Tongue (tissue), 2 donors: ENCODE results near the gene TH. TPM values are rescaled to one million over a fixed set of nuclear protein-coding genes. Genes with fewer than 3 reads are reported as not detected.

Source experiments
- DNase-seq: peaks from one replicate; pipeline ENCODE4 v3.0.0-alpha.2; 2015
- total RNA-seq: library from RNA; depleted of rRNA; stranded (reverse); fragments of >200 nt; gene quantifications from one replicate; pipeline ENCODE4 v1.2.3, GENCODE V29; 2014

TH gene
- total RNA-seq, 1 donor from 2014 or later, result 0.62 TPM

DNA sequence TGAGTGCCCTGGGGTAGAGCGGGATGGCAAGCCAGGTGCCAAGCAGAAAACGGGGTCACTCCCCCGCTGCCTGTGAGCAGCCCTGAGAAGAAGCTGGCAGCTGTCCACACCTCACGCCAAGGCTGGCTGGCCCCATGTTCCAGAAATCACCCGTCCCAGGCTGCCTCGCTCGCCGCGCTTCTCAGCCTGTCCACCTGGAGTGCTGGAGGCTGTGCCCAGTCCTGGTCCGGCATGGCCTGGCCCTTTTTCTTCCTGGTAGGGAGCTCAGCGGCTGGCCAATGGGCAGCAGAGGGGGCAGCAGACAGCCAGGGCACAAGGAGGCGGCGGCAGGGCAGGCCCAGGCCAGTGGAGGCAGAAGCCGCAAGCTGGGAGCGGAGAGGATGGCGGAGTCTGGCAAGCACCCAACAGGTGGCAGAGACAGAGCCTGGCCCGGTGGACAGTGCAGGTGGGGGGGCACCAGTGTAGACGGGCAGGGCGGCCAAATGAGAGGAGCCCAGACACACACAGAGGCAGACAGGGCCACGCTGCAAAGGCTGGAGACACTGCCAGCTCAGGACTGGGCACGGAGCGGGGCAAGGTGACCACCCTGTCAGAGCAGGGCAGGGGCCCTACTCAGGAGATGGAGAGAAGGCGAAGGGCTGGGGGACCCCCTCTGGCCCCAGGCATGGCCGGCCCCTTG, 37.2 kb upstream of the TH start:
- DNase-seq, result peak; percentile 37

DNA sequence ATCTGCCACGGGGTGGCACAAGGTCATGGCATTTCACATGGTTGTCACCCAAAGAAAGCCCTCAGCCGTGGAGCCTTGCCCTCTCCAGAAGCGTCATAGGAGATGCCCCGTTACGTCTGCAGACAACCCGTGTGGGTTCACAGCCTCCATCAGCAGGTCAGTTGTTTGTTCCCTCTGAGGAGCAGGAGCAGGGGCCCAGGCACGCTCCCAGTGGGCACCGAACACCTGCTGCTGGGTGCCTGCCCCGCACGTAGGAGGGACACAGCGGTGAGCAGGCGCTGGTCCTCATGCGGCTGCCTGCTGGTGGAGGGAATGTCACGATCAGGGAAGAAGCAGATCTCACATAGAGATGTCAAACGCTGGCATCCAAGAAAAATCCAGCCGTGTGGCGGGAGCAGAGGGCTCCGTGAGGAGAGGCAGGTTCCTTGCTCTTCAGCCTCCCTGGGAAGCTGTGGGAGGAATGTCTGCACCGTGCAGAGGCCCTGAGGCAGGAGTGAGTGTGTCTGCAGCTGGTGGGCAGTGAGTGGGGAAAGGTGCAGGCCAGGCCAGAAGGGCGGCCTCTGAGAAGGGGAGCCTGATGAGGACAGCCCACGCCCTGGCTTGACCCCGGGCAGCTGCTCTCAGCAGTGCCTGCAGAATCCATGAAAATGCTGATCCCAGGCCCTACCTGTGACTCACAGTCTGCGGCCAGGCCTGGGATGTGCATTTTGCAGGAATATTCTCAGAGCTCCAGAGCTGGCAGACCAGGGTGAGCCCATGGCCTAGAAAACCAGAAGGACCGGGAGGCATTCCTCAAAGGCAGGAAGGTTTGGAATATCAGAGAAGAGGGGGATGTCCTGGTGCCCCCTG, 36.4 kb upstream of the TH start:
- DNase-seq, result no peak

DNA sequence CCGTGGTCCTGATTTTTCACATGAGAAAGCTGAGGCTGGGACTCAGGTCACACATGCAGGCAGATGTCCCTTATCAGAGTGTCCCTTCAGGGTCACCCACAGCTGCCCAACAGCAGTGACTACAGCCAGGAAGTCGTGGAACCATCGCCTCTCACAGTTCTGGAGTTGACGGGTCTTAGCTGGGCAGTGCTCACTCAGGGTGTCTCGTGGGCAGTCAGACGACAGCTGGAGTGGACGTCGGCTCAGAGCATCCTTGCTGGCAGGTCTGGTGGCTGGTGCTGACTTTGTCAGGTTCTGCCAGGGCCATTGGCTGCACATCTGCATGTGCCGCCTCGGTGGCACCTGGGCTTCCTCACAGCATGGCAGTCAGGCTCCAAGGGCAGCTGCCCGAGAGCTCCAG, 35.6 kb upstream of the TH start:
- no peak for DNase-seq

DNA sequence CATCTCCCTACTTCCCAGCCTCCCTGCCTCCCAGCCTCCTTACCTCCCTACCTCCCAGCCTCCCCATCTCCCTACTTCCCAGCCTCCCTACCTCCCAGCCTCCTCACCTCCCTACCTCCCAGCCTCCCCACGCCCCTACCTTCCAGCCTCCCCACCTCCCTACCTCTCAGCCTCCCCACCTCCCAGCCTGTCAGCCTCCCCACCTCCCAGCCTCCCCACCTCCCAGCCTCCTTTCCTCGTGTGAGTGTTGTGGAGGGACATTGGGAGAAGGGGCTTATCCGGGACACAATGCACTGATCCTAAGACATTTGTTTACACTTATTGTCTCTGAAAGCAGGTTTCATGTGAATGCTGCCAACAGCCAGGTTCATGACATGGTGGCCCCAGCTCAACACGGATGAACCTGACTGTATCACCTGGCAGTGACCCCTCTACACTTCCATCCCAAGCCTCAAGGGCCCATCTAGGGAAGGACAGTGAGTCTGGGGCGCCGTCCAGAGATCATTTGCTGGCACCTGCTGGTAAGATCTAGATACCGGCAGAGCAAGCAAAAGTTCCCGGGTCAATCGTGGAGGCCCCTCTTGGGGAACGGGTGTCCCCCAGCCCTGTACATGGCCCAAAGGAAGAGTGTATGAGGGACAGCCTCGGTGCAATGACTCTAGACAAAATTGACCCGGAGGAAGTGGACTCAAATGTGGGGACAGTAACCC, 34.5 kb upstream of the TH start:
- DNase-seq, result no peak

DNA sequence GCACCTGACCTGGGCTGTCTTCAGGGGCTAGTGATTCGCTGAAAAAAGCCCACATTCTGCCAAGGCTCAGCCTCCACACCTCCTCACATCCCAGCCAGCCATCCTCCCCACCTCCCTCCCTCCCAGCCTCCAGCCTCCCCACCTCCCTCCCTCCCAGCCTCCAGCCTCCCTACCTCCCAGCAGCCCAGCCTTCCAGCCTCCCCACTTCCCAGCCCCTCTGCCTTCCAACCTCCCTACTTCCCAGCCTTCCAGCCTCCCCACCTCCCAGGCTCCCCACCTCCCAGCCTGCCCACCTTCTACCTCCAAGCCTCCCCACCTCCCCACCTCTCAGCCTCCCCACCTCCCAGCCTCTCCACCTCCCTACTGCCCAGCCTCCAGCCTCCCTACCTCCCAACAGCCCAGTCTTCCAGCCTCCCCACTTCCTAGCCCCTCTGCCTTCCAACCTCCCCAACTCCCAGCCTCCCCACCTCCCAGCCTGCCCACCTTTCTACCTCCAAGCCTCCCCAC, 33.7 kb upstream of the TH start:
- no peak for DNase-seq

DNA sequence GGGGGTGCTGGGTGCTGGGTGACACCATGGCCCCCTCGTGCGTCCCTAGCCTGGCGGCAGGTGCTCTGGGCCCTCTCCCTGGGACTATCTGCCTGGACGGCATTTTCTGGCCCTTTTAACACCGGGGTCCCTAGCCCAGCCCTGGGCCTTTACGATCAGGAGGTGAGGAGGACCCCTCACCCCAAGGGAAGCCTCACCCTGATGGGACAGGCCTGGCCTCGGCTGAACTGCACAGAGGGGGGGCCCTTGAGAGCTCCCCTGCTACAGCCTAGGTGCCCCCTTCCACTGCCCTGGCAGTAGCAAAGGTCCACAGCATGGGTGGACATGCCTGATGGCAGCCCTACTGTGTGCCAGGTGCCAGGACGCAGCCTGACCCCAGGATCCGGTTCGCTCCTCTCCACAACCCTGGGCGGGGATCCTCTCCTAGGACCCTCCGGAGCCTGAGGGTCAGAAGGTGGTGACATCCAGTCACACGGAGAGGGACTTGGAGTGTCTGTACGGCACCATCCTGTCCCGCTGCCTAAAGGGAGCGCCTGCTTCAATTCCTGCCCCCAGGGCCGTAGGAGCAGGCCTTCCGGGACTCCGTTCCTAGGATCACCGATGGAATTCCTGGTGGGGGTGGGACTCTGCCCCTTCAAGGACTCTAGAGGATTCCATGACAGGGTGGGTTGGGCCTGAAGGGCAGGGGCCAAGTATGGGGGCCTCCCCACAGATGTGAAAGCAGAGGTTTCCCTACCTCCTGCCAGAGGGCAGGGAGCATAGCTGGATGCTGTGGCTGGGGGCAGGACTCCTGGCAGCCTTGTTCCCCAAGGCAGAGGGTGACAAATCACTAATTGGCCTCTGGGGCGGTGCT, 33.0 kb upstream of the TH start:
- DNase-seq, result no peak

DNA sequence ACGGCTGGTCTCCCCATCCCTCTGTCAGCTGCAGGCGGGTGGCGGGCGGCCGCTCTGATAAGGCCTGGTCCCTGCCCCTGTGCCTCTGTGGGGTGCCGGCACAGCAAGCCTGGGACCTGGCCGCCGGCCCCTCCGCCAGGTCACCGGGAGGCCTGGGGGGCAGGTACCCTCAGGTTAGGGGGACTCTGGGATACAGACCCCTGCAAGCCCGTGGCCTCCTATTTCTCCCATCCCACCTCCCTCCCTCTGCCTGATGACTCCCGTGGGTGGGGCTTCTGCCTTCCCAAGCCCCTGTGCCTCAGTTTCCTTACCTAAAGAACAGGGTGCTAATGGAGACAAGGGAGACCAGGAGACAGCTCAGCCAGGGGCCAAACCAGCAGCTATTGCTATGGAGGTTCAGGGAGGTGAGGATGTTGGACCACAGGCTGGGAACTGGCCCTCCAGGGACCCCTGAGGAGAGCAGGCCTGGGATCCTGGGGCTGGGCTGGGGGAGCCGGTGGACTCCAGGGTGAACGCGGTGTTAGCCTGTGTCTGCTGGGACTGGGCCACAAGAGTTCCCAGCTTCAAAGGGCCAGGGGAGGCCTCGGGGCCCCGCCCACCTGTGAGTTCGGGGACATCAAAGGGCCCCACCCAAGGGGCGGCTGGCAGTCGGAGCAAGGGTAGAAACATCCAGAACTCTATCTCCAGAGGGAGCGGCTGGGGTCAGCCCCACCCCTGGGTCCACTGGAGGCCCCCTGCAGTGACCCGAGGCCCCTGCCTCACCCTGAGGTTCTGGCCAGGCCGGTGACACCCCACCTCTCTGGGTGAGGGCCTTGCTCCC, 32.0 kb upstream of the TH start:
- DNase-seq, result no peak

DNA sequence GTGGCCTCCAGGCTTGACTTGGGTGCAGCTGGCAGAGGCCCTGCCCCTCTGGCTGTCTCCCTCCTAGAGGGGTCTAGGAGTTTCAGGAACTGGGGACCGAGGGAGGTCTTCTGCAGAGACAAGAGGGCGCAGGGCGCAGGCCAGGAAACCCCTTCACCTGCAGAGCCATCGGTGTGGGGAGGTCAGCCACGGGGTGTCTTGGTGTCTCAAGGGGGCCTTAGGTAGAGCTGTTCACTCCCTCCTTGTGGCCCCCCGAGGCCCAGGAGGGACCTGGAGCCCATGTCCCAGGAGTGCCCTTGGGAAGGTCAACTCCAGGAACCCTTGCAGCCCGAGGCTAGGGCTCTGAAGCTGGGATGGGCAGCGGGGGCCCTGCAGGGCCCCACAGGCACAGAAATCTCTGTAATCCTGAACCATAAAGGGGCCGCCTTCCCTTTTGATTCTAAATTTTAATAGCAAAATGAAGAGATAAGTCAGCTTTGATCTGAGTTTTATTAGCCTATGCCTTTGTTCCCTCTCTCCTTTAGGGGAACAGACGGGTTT, 31.4 kb upstream of the TH start:
- no peak for DNase-seq

DNA sequence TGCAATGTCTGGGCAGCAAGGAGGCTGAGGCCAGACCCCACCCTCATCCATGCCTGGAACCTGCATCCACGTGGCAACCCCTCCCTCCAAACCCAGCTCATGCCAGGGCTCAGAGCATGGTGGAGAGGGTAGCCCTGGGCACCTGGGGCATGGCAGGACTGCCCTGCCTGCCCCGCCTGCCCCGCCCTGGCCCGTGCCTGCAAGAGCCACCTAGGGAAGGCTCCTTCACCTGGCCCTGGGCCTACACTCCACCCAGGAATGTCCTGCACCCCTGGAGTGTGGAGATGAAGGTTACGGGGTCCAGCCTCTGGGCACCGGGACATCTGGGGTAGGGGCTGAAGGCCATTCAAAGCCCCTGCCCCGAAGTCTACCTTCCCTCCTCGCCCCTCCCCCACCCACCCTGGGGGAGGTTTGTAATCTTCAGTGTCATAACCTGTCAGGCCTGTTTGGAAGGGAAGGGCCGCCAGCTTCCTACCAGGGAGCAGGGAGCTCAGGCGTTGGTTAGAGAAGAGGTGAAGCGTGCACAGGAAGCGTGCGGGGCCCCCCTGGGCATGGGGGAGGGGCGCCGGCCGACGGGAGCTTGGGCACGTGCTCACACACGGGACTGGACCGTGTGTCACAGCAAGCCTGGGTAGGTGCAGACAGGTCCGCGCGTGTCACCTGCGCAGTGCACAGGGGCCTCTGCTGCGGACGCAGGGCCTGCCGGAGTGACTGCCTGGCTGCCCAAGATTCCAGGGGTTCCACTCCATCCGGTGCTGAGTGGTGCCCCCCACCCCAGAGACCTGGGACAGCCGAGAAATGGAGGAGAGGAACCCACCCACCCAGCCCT, 30.7 kb upstream of the TH start:
- DNase-seq, result peak; percentile 67

DNA sequence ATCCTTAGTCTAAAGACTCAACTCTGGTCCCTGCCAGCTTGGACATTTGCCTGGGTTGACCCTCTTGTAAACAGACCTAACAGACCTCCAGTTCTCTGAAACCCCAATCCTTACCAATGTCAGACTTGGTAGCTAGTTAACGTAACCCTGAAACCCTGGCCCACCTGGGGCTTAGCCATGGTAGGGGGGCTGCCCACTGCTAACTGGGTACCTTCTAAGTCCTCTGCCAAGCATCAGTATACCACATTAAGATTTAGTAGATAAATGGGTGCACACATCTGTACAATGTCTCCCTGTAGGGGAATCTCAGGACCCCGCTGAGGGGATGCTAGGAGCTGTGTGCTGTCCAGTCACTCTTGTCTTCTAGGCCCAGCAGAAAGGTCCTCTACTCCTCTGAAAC, 29.9 kb upstream of the TH start:
- DNase-seq, result no peak

DNA sequence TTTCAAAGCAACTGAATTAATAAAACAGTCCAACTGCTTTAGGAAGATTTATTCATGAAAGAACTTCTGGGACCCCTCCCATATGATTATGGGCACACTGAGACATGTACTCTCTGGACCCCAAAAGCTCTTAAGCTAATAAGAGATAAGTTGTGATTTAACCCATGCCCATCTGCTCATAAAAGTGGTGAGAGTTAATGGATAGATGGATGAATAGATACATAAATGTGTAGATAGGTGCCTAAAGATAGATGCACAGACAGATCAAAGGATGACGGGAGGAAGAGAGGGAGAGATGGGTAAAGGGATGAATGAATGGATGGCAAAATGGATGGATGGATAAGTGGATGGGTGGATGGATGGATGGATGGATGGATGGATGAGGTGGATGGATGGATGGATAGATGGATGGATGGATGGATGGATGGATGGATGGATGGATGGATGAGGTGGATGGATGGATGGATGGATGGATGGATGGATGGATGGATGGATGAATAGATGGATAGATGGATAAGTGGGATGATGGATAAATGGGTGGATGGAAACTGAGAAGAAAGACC, 29.4 kb upstream of the TH start:
- DNase-seq, result no peak

DNA sequence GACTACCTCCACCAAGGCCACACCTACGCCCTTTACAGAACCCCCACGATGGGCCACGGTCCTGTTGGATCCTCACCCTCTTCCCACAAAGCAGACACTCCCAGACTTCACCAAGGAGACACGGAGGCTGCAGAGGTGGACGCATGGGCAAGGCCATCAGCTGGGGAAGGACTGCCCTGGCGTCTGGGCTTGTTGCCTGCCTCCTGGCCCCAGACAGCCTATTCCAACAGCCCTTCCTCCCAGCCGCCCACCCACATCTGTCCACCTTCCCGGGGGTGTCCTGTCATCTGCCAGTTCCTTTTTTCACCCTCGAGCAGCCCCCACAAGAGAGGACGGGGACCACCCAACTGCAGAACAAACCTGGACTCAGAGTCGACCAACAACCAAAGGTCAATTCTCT, 28.9 kb upstream of the TH start:
- no peak for DNase-seq

DNA sequence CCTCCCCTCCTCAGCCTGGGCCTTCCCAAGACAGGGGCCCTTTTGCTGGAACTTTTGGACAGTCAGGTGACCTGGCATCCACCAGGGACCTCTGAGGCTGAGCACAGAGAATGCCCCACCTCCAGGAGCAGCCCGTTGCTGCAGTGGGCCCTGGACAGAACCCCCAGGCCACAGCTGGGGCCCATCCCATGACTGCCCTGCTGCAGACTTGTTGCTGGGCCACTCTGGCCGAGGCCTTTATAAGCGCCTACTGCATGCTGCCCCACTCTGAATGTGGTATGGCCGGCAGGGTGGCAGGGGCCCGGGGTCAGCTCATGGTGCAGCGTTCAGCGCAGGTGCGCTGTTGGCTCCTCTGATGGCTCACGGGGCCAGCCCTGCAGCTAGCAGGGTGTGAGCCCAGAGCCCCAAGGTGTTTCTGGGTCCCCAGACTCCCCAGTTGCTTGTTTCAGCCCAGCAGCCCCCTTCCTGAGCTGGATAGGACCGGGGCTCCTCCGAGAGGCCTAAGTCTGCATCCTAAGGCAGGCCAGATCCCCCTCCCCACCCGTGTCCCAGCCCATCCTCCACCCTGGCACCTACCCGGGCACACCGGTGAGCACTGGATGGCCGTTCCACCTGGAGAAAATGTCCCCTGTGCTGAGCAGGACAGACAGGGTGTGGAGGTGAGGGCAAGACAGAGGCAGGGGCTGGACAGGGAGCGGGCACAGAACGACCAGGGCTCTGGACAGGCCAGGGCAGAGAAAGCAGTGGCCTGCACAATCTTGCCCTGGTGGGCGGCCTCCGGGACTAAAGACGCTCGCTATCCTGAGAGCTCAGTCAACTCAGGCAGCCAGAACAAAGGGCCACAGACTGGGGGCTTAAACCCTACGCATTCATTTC, 28.1 kb upstream of the TH start:
- no peak for DNase-seq

DNA sequence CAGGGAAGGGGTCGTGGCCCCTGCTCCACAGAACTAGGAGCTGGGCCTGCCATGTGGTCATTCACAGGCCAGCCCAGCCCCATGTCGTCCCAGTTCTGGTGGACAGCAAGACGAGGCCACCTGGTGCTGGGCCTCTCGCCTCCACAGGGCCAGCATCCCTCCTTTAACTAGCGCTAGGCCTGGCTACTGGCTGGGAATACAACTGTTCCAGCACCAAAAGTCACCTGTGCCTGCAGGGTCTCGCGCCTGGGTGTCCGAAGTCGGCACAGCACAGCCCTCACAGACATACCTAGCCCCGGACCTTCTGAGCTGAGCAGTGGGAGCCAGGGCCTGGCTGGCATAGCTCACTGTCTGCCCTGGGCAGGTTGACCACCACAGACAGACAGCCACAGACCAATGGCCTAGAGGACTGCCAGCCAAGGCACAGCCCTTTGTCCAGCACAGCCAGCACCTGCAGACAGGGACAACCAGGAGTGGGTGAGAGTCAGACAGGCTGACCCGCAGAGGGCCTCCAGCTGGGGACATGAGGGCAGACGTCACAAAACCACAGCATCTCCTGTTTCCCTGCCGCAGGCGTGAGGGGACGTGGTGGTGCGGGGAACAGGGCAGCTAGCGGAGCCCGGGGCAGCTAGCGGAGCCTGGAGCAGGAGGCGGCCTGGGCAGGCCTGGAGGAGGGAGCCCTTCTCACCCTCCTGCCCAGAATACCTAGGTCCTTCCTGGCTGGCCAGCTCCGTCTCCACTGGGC, 27.2 kb upstream of the TH start:
- DNase-seq, result no peak

DNA sequence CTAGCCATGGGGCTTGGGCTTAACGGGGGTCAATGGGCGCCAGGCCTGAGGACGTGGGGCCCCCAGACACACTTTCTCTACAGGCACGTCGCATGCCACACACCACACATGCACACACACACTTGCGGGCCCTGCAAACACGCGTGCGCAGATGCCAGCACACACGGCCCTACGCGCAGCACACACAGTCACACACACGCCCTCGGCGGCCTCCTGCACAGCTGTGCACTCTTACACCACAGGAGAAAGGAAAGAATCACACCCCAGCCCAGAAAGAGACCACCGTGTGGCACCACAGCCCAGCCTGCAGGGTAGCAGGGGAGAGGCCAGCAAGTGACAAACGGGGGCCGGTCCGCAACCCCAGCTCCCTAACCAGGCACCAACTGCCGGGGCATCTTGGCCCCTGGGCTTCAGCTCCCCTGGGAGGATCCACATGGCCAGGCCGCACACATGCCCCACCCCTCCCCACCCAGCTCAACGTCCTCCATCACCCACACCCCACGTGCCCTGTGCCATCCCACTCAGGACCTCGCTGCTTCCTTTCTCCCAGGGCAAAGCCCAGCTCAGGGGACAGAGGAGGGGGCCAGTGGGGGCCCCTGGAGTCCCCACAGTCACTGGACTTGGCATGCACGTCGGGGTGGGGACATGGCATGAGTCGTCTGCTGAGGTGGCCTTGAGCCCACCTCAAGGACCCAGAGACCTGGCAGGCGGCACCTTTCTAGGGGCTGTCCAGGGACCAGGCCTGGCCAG, 26.3 kb upstream of the TH start:
- no peak for DNase-seq

DNA sequence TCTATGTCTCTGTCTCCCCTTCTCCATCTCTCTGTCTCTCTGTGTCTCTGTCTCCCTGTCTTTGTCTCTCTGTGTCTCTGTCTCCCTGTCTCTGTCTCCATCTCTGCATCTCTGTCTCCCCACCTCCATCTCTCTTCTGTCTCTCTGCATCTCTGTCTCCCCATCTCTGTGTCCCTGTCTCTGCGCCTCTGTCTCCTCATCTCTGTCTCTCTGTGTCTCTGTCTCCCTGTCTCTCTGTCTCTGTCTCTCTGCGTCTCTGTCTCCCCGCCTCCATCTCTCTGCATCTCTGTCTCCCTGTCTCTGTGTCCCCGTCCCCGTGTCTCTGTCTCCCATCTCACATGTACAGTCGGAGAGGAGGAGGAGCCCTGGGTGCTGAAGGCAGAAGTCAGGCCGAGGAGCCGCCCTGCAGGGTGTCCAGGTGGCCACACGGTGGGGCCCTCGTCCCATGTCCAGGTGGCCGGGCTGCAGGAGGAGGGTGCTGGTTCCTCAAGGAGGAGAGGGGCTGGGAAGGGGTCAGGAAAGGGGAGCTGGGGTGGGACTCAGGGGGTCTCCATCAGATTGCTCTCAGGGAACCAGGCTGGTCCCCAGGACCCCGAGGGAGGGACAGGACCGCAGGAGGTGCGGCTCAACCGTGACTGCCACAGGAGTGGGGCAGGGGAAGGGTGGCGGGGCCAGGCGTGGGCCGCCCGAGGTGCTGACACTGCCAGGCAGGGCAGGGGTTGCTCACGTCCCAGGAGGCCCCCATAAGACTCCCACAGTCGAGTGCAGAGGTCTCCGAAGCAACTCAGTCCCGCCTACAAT, 25.6 kb upstream of the TH start:
- peak; percentile 85 for DNase-seq
